Lung (tissue), 12 donors: ENCODE data around the gene NRROS. TPM values are rescaled to one million over a fixed set of nuclear protein-coding genes. Genes with fewer than 3 reads are reported as not detected.

Source experiments
- ATAC-seq: fragments of 200-7000 bp; cut with Tn5 transposase; one replicate; pipeline ENCODE4 v1.9.1; 2020; ENCODE audit warnings: moderate number of reproducible peaks; ENCODE audit not compliant: insufficient read depth, low FRiP score
- DNase-seq, 3 donors: peaks; one replicate each; pipeline ENCODE4 v3.0.0-alpha.2; 2013 to 2017
- H3K27ac ChIP-seq, 2 donors: one replicate each; pipeline ENCODE4 v1.5.1; 2013; ENCODE audit warnings: mild to moderate bottlenecking in 2 of 2, moderate library complexity in 2 of 2, control low read depth in 1 of 2, inconsistent platforms in 1 of 2, low read depth in 1 of 2, low read length in 1 of 2
- H3K27me3 ChIP-seq, 3 donors: one replicate each; pipeline ENCODE4 v1.5.1; 2013; ENCODE audit warnings: low read length in 2 of 3; ENCODE audit not compliant: control insufficient read depth in 3 of 3, insufficient read depth in 3 of 3
- H3K36me3 ChIP-seq, 4 donors: one replicate each; pipeline ENCODE4 v1.5.1; 2013; ENCODE audit warnings: low read length in 4 of 4, mild to moderate bottlenecking in 1 of 4, moderate library complexity in 1 of 4; ENCODE audit not compliant: control insufficient read depth in 4 of 4, insufficient read depth in 4 of 4
- H3K4me1 ChIP-seq, 5 donors: one replicate each; pipeline ENCODE4 v1.5.1; 2013; ENCODE audit warnings: low read length in 5 of 5, mild to moderate bottlenecking in 2 of 5, moderate library complexity in 1 of 5; ENCODE audit not compliant: control insufficient read depth in 5 of 5, insufficient read depth in 5 of 5
- H3K4me3 ChIP-seq: one replicate; pipeline ENCODE4 v1.5.1; 2013; ENCODE audit warnings: mild to moderate bottlenecking, control low read depth, moderate library complexity
- H3K9ac ChIP-seq, 2 donors: one replicate each; pipeline ENCODE4 v1.5.1; 2013; ENCODE audit warnings: low read length in 2 of 2, control low read depth in 1 of 2; ENCODE audit not compliant: insufficient read depth in 1 of 2
- H3K9me3 ChIP-seq, 4 donors: one replicate each; pipeline ENCODE4 v1.5.1; 2013; ENCODE audit warnings: low read length in 3 of 4, mild to moderate bottlenecking in 1 of 4, moderate library complexity in 1 of 4; ENCODE audit not compliant: control insufficient read depth in 4 of 4, insufficient read depth in 3 of 4
- CTCF ChIP-seq: IDR thresholded peaks from 2 replicates; pipeline ENCODE4 v1.5.1; 2012; ENCODE audit warnings: mild to moderate bottlenecking; ENCODE audit errors: control extremely low read depth, extremely low read depth
- WGBS, 2 donors: extraction: QIAGEN DNeasy Blood & Tissue Kit; methylation state at CpG; one replicate each; pipeline ENCODE4 v1.1.7; 2013; 5-methylcytosine and 5-hydroxymethylcytosine counted together
- polyA plus RNA-seq, 2 donors: library from polyadenylated mRNA; stranded (reverse); fragments of 200-250 nt; gene quantifications; one replicate each; pipeline ENCODE4 v1.2.1, GENCODE V29; 2013
- total RNA-seq, 2 donors: library from RNA; depleted of rRNA in 1 of 2; stranded (reverse); fragments of >200 nt in 1 of 2; gene quantifications; one replicate each; pipeline ENCODE4 v1.2.1, GENCODE V29; 2014 to 2021
- donor health status: control.
- donor health status: control.
- donor health status: Bipolar disorder and iron deficiency.
- donor health status: healthy.
- donor health status: DM: yes; HTN: yes; CAD: no.

The NRROS gene
- total and polyA plus RNA-seq, 4 donors, result 6.6 to 17.6 (median 13.0) TPM

DNA sequence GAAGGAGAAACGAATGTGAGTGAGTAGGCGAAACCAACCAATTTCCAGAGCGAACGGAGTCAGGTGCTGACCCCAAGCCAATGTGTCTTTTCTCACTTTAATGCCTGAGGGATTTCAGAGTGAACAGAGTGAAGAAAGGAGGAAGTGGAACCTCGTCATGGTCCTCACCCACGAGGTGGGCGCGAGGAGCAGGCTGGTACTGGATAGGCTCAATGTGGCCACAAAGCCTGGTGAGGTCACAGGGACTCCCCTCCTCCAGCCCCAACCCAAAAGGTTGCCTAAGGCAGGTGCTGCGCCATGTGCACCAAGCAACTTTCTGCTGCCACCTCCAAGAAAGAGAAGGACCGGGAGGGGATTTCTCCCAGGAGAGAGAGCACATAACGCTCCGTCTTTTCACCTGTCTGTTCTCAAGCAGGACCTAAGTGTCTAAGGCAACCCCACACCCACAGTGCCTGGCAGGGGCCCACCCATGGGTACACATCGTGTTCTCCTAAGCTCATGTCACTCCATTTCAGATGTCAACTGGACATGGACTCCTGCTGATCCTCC is 3.8 kb downstream of the NRROS start:
- H3K27me3 ChIP-seq, result peaks cover 0 to 20% (median 14%) of the 10 kb centered on the region in 3 donors
- no peak overlapping the region for H3K9ac ChIP-seq
- peaks cover 0 to 7% (median 5%) of the 10 kb centered on the region in 5 donors for H3K4me1 ChIP-seq
- no peak for TF ChIP-seq CTCF
- H3K9me3 ChIP-seq, result no peaks in the 10 kb centered on the region
- no peak for DNase-seq
- ATAC-seq, result no peak
- H3K27ac ChIP-seq, result peak overlapping the region in 1 of 2 donors; percentile 61
- H3K4me3 ChIP-seq, result no peak overlapping the region
- WGBS, 2 donors, result 45 to 65% methylated on average over 13 of the region's 13 CpGs
- no peaks in the 10 kb centered on the region for H3K36me3 ChIP-seq

- H3K27ac ChIP-seq, result peak overlapping the region in 1 of 2 donors; percentile 61
- no peak overlapping the region for H3K9ac ChIP-seq
- H3K4me1 ChIP-seq, result peaks cover 0 to 5% (median 5%) of the 10 kb centered on the region in 5 donors
- H3K4me3 ChIP-seq, result no peak overlapping the region
- WGBS, 2 donors, result 80 to 81% methylated on average over 5 of the region's 5 CpGs
- ATAC-seq, result no peak
- no peak for TF ChIP-seq CTCF
- no peaks in the 10 kb centered on the region for H3K9me3 ChIP-seq
- no peaks in the 10 kb centered on the region for H3K36me3 ChIP-seq
- no peak for DNase-seq
- H3K27me3 ChIP-seq, result peaks cover 0 to 15% (median 10%) of the 10 kb centered on the region in 3 donors
Measured at GRCh38 chr3:196643761-196644160, 4.3 kb downstream of the NRROS start.

DNA sequence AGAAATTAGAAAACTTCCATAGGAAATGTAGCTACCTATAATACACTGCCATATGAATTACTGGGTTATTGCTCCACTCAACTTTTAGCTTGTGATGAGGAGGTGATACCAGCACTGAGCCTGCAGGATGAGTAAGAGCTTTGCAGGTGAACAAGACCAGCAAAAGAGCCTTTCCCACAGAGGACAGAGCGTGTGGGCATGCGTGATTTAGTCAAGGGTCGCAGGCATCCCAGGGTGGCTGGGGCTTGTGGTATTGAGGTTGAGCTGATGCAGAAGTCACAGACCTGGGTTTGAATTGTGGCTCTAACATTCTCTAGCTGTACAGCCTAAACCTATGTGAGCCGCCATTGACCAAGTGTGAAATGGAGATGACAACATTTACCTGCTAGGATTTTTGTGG is 5.6 kb downstream of the NRROS start:
- Histone ChIP-seq H3K36me3 (no peaks in the 10 kb centered on the region), H3K27ac (peak overlapping the region in 1 of 2 donors; percentile 24), H3K9ac (no peak overlapping the region), H3K27me3 (peaks cover 0 to 8% (median 0%) of the 10 kb centered on the region in 3 donors), H3K4me3 (no peak overlapping the region), H3K9me3 (no peaks in the 10 kb centered on the region), H3K4me1 (peaks cover 0 to 6% (median 0%) of the 10 kb centered on the region in 5 donors)
- ATAC-seq (no peak), DNase-seq (no peak)
- no peak for TF ChIP-seq CTCF
- 65 to 72% methylated on average over 4 of the region's 4 CpGs for WGBS, 2 donors
